ENCODE results near the gene CABP4. TPM values are rescaled to one million over a fixed set of nuclear protein-coding genes. Genes with fewer than 3 reads are reported as not detected.

CABP4 gene
- total RNA-seq, 4 donors from 2014 or later = 0.13 to 2.4 (median 0.77) TPM

- no peak overlapping the region for H3K4me3 ChIP-seq
- peaks cover 0 to 37% (median 10%) of the 10 kb centered on the region in 3 donors for H3K4me1 ChIP-seq
- no peaks in the 10 kb centered on the region for H3K9me3 ChIP-seq
- H3K27ac ChIP-seq = no peak overlapping the region
- no peak for ATAC-seq
- H3K36me3 ChIP-seq = peaks cover 0 to 20% of the 10 kb centered on the region in 2 donors
- no peaks in the 10 kb centered on the region for H3K27me3 ChIP-seq
- TF ChIP-seq CTCF (IDR thresholded peaks at IDR 0.05) (no peak), POLR2AphosphoS5 (IDR thresholded peaks at IDR 0.05) (no peak), EP300 (IDR thresholded peaks at IDR 0.05) (no peak), POLR2A (IDR thresholded peaks at IDR 0.05) (no peak)
- WGBS, 2 donors (ENCODE audit: low coverage in 1 of 2) = 43 to 83% methylated on average over 1 to 2 of the region's 5 CpGs
Measured at GRCh38 chr11:67445515-67445914, 9.6 kb upstream of the CABP4 start.

GRCh38 chr11:67448220-67448609 lies 6.9 kb upstream of the CABP4 start:
- 67 to 81% methylated on average over 1 to 6 of the region's 7 CpGs for WGBS, 2 donors (ENCODE audit: low coverage in 1 of 2)
- Histone ChIP-seq H3K4me3 (no peak overlapping the region), H3K27me3 (no peaks in the 10 kb centered on the region), H3K4me1 (peaks cover 0 to 12% (median 6%) of the 10 kb centered on the region in 3 donors), H3K36me3 (no peaks in the 10 kb centered on the region), H3K9me3 (no peaks in the 10 kb centered on the region), H3K27ac (no peak overlapping the region)
- ATAC-seq = no peak
- TF ChIP-seq POLR2AphosphoS5 (IDR thresholded peaks at IDR 0.05) = no peak

- WGBS, 2 donors (ENCODE audit: low coverage in 1 of 2) = 64 to 77% methylated on average over 7 to 8 of the region's 9 CpGs
- Histone ChIP-seq H3K9me3 (no peaks in the 10 kb centered on the region), H3K4me1 (peaks cover 0 to 8% (median 2%) of the 10 kb centered on the region in 3 donors), H3K36me3 (no peaks in the 10 kb centered on the region), H3K27ac (no peak overlapping the region), H3K4me3 (no peak overlapping the region), H3K27me3 (no peaks in the 10 kb centered on the region)
- ATAC-seq = peak; percentile 34
- TF ChIP-seq POLR2A (IDR thresholded peaks at IDR 0.05) (no peak), CTCF (IDR thresholded peaks at IDR 0.05) (no peak)
Measured at GRCh38 chr11:67449116-67449844, 5.9 kb upstream of the CABP4 start.

- Histone ChIP-seq H3K4me3 (no peak overlapping the region), H3K4me1 (no peaks in the 10 kb centered on the region), H3K27ac (no peak overlapping the region), H3K9me3 (no peaks in the 10 kb centered on the region), H3K27me3 (no peaks in the 10 kb centered on the region), H3K36me3 (no peaks in the 10 kb centered on the region)
- no peak for ATAC-seq
- TF ChIP-seq POLR2AphosphoS5 (IDR thresholded peaks at IDR 0.05) (no peak), POLR2A (IDR thresholded peaks at IDR 0.05) (no peak), EP300 (IDR thresholded peaks at IDR 0.05) (no peak), CTCF (IDR thresholded peaks at IDR 0.05) (no peak)
- WGBS, 2 donors (ENCODE audit: low coverage in 1 of 2) = 91 to 100% methylated on average over 4 to 5 of the region's 25 CpGs
Measured at GRCh38 chr11:67450796-67451657, 4.1 kb upstream of the CABP4 start.

- no peak overlapping the region for H3K4me3 ChIP-seq
- no peaks in the 10 kb centered on the region for H3K36me3 ChIP-seq
- H3K4me1 ChIP-seq = no peaks in the 10 kb centered on the region
- TF ChIP-seq POLR2A (IDR thresholded peaks at IDR 0.05) (no peak), POLR2AphosphoS5 (IDR thresholded peaks at IDR 0.05) (no peak), CTCF (IDR thresholded peaks at IDR 0.05) (no peak), EP300 (IDR thresholded peaks at IDR 0.05) (no peak)
- no peaks in the 10 kb centered on the region for H3K9me3 ChIP-seq
- H3K27ac ChIP-seq = peak overlapping the region in 2 of 4 donors; percentile 6 to 25
- ATAC-seq = no peak
- no peaks in the 10 kb centered on the region for H3K27me3 ChIP-seq
- WGBS, 2 donors (ENCODE audit: low coverage in 1 of 2) = 92% methylated on average over 5 of the region's 14 CpGs; no CpG with 5 or more reads in 1 of the 2 donors
Measured at GRCh38 chr11:67451658-67451976, 3.5 kb upstream of the CABP4 start.
